Nephron (organoid): Measurements from ENCODE around the gene CARMIL1.

ENCODE experiments used
- H3K27ac Mint-ChIP-seq, 3 experiments: 2 replicates each; pipeline ENCODE4 v1.8.0; 2020; ENCODE audit warnings: mixed read lengths in 3 of 3, mild to moderate bottlenecking in 2 of 3, moderate library complexity in 1 of 3
- H3K27me3 Mint-ChIP-seq: 2 replicates; pipeline ENCODE4 v1.8.0; 2021; ENCODE audit warnings: low read depth, mild to moderate bottlenecking, moderate library complexity, mixed read lengths
- H3K36me3 Mint-ChIP-seq: 2 replicates; pipeline ENCODE4 v1.8.0; 2020; ENCODE audit warnings: low read depth, mixed read lengths
- H3K4me1 Mint-ChIP-seq: 2 replicates; pipeline ENCODE4 v1.8.0; 2020; ENCODE audit warnings: mixed read lengths
- H3K4me3 Mint-ChIP-seq, 3 experiments: 2 replicates each; pipeline ENCODE4 v1.8.0; 2020; ENCODE audit warnings: mild to moderate bottlenecking in 3 of 3, mixed read lengths in 3 of 3, moderate library complexity in 2 of 3
- H3K9me3 Mint-ChIP-seq: 2 replicates; pipeline ENCODE4 v1.8.0; 2020; ENCODE audit warnings: mixed read lengths
- CTCF ChIP-seq, 3 experiments: fragments of 200-600 bp; sonication (generic); IDR thresholded peaks; one replicate each; pipeline ENCODE4 v1.5.0; 2021; ENCODE audit warnings: antibody characterized with exemption in 3 of 3; ENCODE audit not compliant: unreplicated experiment in 3 of 3

CARMIL1 gene

GRCh38 chr6:25402125-25402524, 123.0 kb downstream of the CARMIL1 start:
- Mint-ChIP-seq H3K4me3 (no peak overlapping the region), H3K9me3 (no peaks in the 10 kb centered on the region), H3K27me3 (no peaks in the 10 kb centered on the region)

GRCh38 chr6:25403150-25403549, 124.0 kb downstream of the CARMIL1 start:
- Mint-ChIP-seq H3K36me3 (no peaks in the 10 kb centered on the region), H3K4me1 (peaks cover 4% of the 10 kb centered on the region), H3K9me3 (no peaks in the 10 kb centered on the region), H3K27ac (no peak overlapping the region), H3K4me3 (no peak overlapping the region), H3K27me3 (no peaks in the 10 kb centered on the region)
- TF ChIP-seq CTCF (IDR thresholded peaks at IDR 0.05; ENCODE audit: unreplicated experiment in 3 of 3): no peak

More at GRCh38 chr6:25402125-25402524, 123.0 kb downstream of the CARMIL1 start:
- no peaks in the 10 kb centered on the region for H3K36me3 Mint-ChIP-seq
- no peak overlapping the region for H3K27ac Mint-ChIP-seq
- H3K4me1 Mint-ChIP-seq: peaks cover 4% of the 10 kb centered on the region
- TF ChIP-seq CTCF (IDR thresholded peaks at IDR 0.05; ENCODE audit: unreplicated experiment in 3 of 3): no peak

GRCh38 chr6:25404091-25404490, 124.9 kb downstream of the CARMIL1 start:
- peaks cover 4% of the 10 kb centered on the region for H3K4me1 Mint-ChIP-seq

GRCh38 chr6:25404693-25405169, 125.6 kb downstream of the CARMIL1 start:
- no peaks in the 10 kb centered on the region for H3K27me3 Mint-ChIP-seq
- H3K4me1 Mint-ChIP-seq: peaks cover 4% of the 10 kb centered on the region
- H3K36me3 Mint-ChIP-seq: no peaks in the 10 kb centered on the region
- TF ChIP-seq CTCF (IDR thresholded peaks at IDR 0.05; ENCODE audit: unreplicated experiment in 3 of 3): no peak
- no peak overlapping the region for H3K4me3 Mint-ChIP-seq
- H3K9me3 Mint-ChIP-seq: no peaks in the 10 kb centered on the region
- H3K27ac Mint-ChIP-seq: no peak overlapping the region

More at GRCh38 chr6:25404091-25404490, 124.9 kb downstream of the CARMIL1 start:
- no peak for TF ChIP-seq CTCF (IDR thresholded peaks at IDR 0.05; ENCODE audit: unreplicated experiment in 3 of 3)
- Mint-ChIP-seq H3K4me3 (no peak overlapping the region), H3K9me3 (no peaks in the 10 kb centered on the region), H3K36me3 (no peaks in the 10 kb centered on the region), H3K27ac (no peak overlapping the region), H3K27me3 (no peaks in the 10 kb centered on the region)

GRCh38 chr6:25405442-25405841, 126.3 kb downstream of the CARMIL1 start:
- Mint-ChIP-seq H3K9me3 (no peaks in the 10 kb centered on the region), H3K4me1 (peaks cover 4% of the 10 kb centered on the region), H3K27ac (no peak overlapping the region), H3K27me3 (no peaks in the 10 kb centered on the region), H3K4me3 (no peak overlapping the region), H3K36me3 (no peaks in the 10 kb centered on the region)
- TF ChIP-seq CTCF (IDR thresholded peaks at IDR 0.05; ENCODE audit: unreplicated experiment in 3 of 3): no peak

- Mint-ChIP-seq H3K27ac (no peak overlapping the region), H3K9me3 (no peaks in the 10 kb centered on the region), H3K27me3 (no peaks in the 10 kb centered on the region), H3K4me1 (peaks cover 4% of the 10 kb centered on the region), H3K36me3 (no peaks in the 10 kb centered on the region), H3K4me3 (no peak overlapping the region)
- TF ChIP-seq CTCF (IDR thresholded peaks at IDR 0.05; ENCODE audit: unreplicated experiment in 3 of 3): no peak
Measured at GRCh38 chr6:25407431-25407830, 128.3 kb downstream of the CARMIL1 start.
